Neural cell (in vitro differentiated cells): ENCODE results near the gene ABCB6. TPM values are rescaled to one million over a fixed set of nuclear protein-coding genes. Genes with fewer than 3 reads are reported as not detected.

Experiments used
- H2AFZ ChIP-seq: fragments of 200-600, 300-800 bp; sonication (generic), shearing (Covaris generic); 2 replicates; pipeline ENCODE4 v1.6.0; 2014; ENCODE audit warnings: low read depth, mild to moderate bottlenecking, antibody characterized with exemption, low read length, moderate library complexity
- H3F3A ChIP-seq: fragments of 200-600 bp; shearing (Covaris generic); 2 replicates; pipeline ENCODE4 v1.6.1; 2016; ENCODE audit warnings: mild to moderate bottlenecking, moderate library complexity, mixed read lengths, antibody characterized with exemption, low read length; ENCODE audit not compliant: insufficient read depth, poor library complexity, severe bottlenecking
- H3K27ac ChIP-seq: fragments of 200-600, 300-800 bp; sonication (generic), shearing (Covaris generic); 2 replicates; pipeline ENCODE4 v1.5.1; 2014; ENCODE audit warnings: mild to moderate bottlenecking, low read length, moderate library complexity
- H3K27me3 ChIP-seq: fragments of 300-800, 200-600 bp; sonication (generic), shearing (Covaris generic); 2 replicates; pipeline ENCODE4 v1.6.0; 2014; ENCODE audit warnings: mild to moderate bottlenecking, low read depth, low read length, moderate library complexity; ENCODE audit not compliant: insufficient read depth
- H3K36me3 ChIP-seq: fragments of 300-800, 200-600 bp; sonication (generic), shearing (Covaris generic); 2 replicates; pipeline ENCODE4 v1.5.1; 2014; ENCODE audit warnings: mild to moderate bottlenecking, antibody characterized with exemption, low read length, moderate library complexity; ENCODE audit not compliant: insufficient read depth
- H3K4me2 ChIP-seq: fragments of 300-800, 200-600 bp; sonication (generic), shearing (Covaris generic); 2 replicates; pipeline ENCODE4 v1.6.0; 2014; ENCODE audit warnings: mild to moderate bottlenecking, low read length
- H3K4me3 ChIP-seq: fragments of 300-800, 200-600 bp; sonication (generic), shearing (Covaris generic); 2 replicates; pipeline ENCODE4 v1.5.1; 2014; ENCODE audit warnings: mild to moderate bottlenecking, low read length, moderate library complexity
- H3K79me2 ChIP-seq: fragments of 200-600 bp; shearing (Covaris generic); replicated peaks from 2 replicates; pipeline ENCODE4 v1.6.0; 2014; ENCODE audit warnings: mild to moderate bottlenecking, low read length, moderate library complexity; ENCODE audit not compliant: insufficient read depth
- H3K9ac ChIP-seq: fragments of 300-800, 200-600 bp; sonication (generic), shearing (Covaris generic); 2 replicates; pipeline ENCODE4 v1.6.1; 2016; ENCODE audit warnings: mild to moderate bottlenecking, low read length, mixed read lengths
- H3K9me2 ChIP-seq: fragments of 200-600 bp; shearing (Covaris generic); 2 replicates; pipeline ENCODE4 v1.6.1; 2016; ENCODE audit warnings: mild to moderate bottlenecking, low read length, mixed read lengths; ENCODE audit not compliant: insufficient read depth
- H3K9me3 ChIP-seq: fragments of 200-600, 300-800 bp; sonication (generic), shearing (Covaris generic); 2 replicates; pipeline ENCODE4 v1.6.1; 2016; ENCODE audit warnings: mild to moderate bottlenecking, mixed run types, low read length, moderate library complexity, mixed read lengths
- H4K20me1 ChIP-seq: fragments of 200-600 bp; shearing (Covaris generic); 2 replicates; pipeline ENCODE4 v1.6.1; 2016; ENCODE audit warnings: mild to moderate bottlenecking, mixed run types; ENCODE audit not compliant: insufficient read depth
- EP300 ChIP-seq: fragments of 450-650 bp; conservative IDR thresholded peaks from 2 replicates; pipeline ENCODE4 v1.6.1; 2014; ENCODE audit warnings: antibody characterized with exemption, mild to moderate bottlenecking, moderate library complexity; ENCODE audit not compliant: poor library complexity, severe bottlenecking
- EZH2 ChIP-seq: fragments of 200-600, 300-800 bp; shearing (Covaris generic), sonication (generic); IDR thresholded peaks from 2 replicates; pipeline ENCODE4 v1.6.1; 2014; ENCODE audit warnings: antibody characterized with exemption, low read length, borderline replicate concordance, mild to moderate bottlenecking; ENCODE audit not compliant: insufficient read depth, poor library complexity, severe bottlenecking
- MXI1 ChIP-seq: fragments of 450-650 bp; conservative IDR thresholded peaks from 2 replicates; pipeline ENCODE4 v1.6.1; 2014; ENCODE audit warnings: antibody characterized with exemption, mild to moderate bottlenecking; ENCODE audit not compliant: poor library complexity, severe bottlenecking
- POLR2AphosphoS5 ChIP-seq: IDR thresholded peaks from 2 replicates; pipeline ENCODE4 v1.6.1; 2012
- RAD21 ChIP-seq: fragments of 450-650 bp; conservative IDR thresholded peaks from 2 replicates; pipeline ENCODE4 v1.6.1; 2014; ENCODE audit warnings: antibody characterized with exemption, mild to moderate bottlenecking, moderate library complexity
- SMC3 ChIP-seq: fragments of 450-650 bp; conservative IDR thresholded peaks from 2 replicates; pipeline ENCODE4 v1.6.1; 2014; ENCODE audit warnings: antibody characterized with exemption, mild to moderate bottlenecking, moderate library complexity; ENCODE audit not compliant: poor library complexity
- TAF1 ChIP-seq: IDR thresholded peaks from 2 replicates; pipeline ENCODE4 v1.6.1; 2012; ENCODE audit warnings: low read depth
- polyA plus RNA-seq: library from polyadenylated mRNA; depleted of rRNA; stranded (reverse); fragments of >200 nt; gene quantifications from 2 replicates; pipeline ENCODE4 v1.2.3, GENCODE V29; 2014
- TF ChIP-seq, protein P1 (sequence below): fragments of 450-650 bp; IDR thresholded peaks from 2 replicates; pipeline ENCODE4 v1.5.1; 2014; ENCODE audit warnings: antibody characterized with exemption, mild to moderate bottlenecking, moderate library complexity; ENCODE audit not compliant: poor library complexity, severe bottlenecking
- TF ChIP-seq, protein P2 (sequence below): IDR thresholded peaks from 2 replicates; pipeline ENCODE4 v1.6.1; 2012; ENCODE audit warnings: borderline replicate concordance

Gene ABCB6
- polyA plus RNA-seq, 1 donor from 2014 or later = 28.1 TPM

DNA sequence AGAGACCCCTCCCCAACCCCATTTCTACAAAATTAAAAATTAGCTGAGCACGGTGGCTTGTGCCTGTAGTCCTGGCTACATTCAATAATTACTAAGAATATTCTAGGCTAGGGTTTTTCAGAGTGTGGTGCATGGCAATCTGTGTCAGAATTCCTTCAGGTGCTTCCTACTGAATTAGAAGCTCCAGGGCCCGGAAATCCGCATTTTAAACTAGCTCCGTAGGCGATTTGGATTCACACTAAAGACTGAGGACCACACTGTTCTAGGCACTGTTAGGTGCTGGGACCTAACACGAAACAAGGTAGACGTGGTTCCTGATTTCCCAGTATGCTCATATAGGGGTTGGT, 12.8 kb downstream of the ABCB6 start:
- Histone ChIP-seq H3K9me2 (no peaks in the 10 kb centered on the region), H3K9ac (peak overlapping the region; percentile 90), H3K4me2 (peak overlapping the region; percentile 76), H3K27ac (peak overlapping the region; percentile 96), H3K79me2 (no peaks in the 10 kb centered on the region), H3K9me3 (no peaks in the 10 kb centered on the region), H2AFZ (peak overlapping the region; percentile 87), H3K36me3 (no peaks in the 10 kb centered on the region), H3K27me3 (no peaks in the 10 kb centered on the region), H3K4me3 (peak overlapping the region; percentile 78), H4K20me1 (no peaks in the 10 kb centered on the region), H3F3A (no peaks in the 10 kb centered on the region)
- no peak for TF ChIP-seq RAD21
- TF ChIP-seq EP300 = no peak
- TF ChIP-seq, protein P1, sequence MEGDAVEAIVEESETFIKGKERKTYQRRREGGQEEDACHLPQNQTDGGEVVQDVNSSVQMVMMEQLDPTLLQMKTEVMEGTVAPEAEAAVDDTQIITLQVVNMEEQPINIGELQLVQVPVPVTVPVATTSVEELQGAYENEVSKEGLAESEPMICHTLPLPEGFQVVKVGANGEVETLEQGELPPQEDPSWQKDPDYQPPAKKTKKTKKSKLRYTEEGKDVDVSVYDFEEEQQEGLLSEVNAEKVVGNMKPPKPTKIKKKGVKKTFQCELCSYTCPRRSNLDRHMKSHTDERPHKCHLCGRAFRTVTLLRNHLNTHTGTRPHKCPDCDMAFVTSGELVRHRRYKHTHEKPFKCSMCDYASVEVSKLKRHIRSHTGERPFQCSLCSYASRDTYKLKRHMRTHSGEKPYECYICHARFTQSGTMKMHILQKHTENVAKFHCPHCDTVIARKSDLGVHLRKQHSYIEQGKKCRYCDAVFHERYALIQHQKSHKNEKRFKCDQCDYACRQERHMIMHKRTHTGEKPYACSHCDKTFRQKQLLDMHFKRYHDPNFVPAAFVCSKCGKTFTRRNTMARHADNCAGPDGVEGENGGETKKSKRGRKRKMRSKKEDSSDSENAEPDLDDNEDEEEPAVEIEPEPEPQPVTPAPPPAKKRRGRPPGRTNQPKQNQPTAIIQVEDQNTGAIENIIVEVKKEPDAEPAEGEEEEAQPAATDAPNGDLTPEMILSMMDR = no peak
- no peak for TF ChIP-seq SMC3
- TF ChIP-seq TAF1 = no peak
- TF ChIP-seq MXI1 = no peak
- TF ChIP-seq, protein P2, sequence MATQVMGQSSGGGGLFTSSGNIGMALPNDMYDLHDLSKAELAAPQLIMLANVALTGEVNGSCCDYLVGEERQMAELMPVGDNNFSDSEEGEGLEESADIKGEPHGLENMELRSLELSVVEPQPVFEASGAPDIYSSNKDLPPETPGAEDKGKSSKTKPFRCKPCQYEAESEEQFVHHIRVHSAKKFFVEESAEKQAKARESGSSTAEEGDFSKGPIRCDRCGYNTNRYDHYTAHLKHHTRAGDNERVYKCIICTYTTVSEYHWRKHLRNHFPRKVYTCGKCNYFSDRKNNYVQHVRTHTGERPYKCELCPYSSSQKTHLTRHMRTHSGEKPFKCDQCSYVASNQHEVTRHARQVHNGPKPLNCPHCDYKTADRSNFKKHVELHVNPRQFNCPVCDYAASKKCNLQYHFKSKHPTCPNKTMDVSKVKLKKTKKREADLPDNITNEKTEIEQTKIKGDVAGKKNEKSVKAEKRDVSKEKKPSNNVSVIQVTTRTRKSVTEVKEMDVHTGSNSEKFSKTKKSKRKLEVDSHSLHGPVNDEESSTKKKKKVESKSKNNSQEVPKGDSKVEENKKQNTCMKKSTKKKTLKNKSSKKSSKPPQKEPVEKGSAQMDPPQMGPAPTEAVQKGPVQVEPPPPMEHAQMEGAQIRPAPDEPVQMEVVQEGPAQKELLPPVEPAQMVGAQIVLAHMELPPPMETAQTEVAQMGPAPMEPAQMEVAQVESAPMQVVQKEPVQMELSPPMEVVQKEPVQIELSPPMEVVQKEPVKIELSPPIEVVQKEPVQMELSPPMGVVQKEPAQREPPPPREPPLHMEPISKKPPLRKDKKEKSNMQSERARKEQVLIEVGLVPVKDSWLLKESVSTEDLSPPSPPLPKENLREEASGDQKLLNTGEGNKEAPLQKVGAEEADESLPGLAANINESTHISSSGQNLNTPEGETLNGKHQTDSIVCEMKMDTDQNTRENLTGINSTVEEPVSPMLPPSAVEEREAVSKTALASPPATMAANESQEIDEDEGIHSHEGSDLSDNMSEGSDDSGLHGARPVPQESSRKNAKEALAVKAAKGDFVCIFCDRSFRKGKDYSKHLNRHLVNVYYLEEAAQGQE = no peak
- no peak for TF ChIP-seq POLR2AphosphoS5
- TF ChIP-seq EZH2 = no peak

DNA sequence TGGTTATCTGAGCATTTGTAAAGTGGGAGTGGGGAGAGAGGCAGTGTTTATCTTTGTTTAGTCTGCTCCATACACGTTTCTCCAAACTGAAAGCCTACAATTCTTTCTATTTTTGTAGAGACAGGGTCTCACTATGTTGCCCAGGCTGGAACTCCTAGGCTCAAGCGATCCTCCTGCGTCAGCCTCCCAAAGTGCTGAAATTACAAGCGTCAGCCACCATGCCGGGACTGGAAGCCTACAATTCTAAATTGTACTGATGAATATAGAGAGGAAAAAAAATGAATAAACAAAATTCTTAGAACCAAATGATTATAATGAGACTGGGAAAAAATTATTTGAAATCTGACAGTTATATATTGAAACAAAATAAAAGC, 13.6 kb downstream of the ABCB6 start:
- H3K9me3 ChIP-seq = no peaks in the 10 kb centered on the region
- H3K27ac ChIP-seq = no peak overlapping the region
- no peak overlapping the region for H3K4me2 ChIP-seq
- no peak overlapping the region for H3K9ac ChIP-seq
- no peaks in the 10 kb centered on the region for H3F3A ChIP-seq
- no peak for TF ChIP-seq EP300
- no peak for TF ChIP-seq RAD21
- TF ChIP-seq, protein P1 = no peak
- no peak for TF ChIP-seq POLR2AphosphoS5
- no peak for TF ChIP-seq TAF1
- TF ChIP-seq EZH2 = no peak
- no peak for TF ChIP-seq SMC3
- TF ChIP-seq, protein P2 = no peak
- no peaks in the 10 kb centered on the region for H3K36me3 ChIP-seq
- H3K9me2 ChIP-seq = no peaks in the 10 kb centered on the region
- H3K4me3 ChIP-seq = no peak overlapping the region
- H2AFZ ChIP-seq = no peak overlapping the region
- H3K27me3 ChIP-seq = no peaks in the 10 kb centered on the region
- no peaks in the 10 kb centered on the region for H3K79me2 ChIP-seq
- H4K20me1 ChIP-seq = no peaks in the 10 kb centered on the region
